MM.1S (cell line): ENCODE data around the gene TGFBR3.

Source experiments
- DNase-seq: peaks from one replicate; pipeline ENCODE4 v3.0.0-alpha.2; 2015
- H2AFZ ChIP-seq: fragments of 300-600 bp; sonication (generic); 2 replicates; pipeline ENCODE4 v1.6.0; 2016; ENCODE audit warnings: antibody characterized with exemption, low read length
- H3F3A ChIP-seq: fragments of 300-600 bp; sonication (generic); 2 replicates; pipeline ENCODE4 v1.6.1; 2016; ENCODE audit warnings: mild to moderate bottlenecking, antibody characterized with exemption, low read length, moderate library complexity, mixed read lengths; ENCODE audit not compliant: insufficient read depth
- H3K27ac ChIP-seq: fragments of 300-600 bp; sonication (generic); 2 replicates; pipeline ENCODE4 v1.5.1; 2016; ENCODE audit warnings: mild to moderate bottlenecking, low read length
- H3K27me3 ChIP-seq: fragments of 300-600 bp; sonication (generic); replicated peaks from 2 replicates; pipeline ENCODE4 v1.6.0; 2016; ENCODE audit warnings: low read length; ENCODE audit not compliant: insufficient read depth
- H3K36me3 ChIP-seq: fragments of 300-600 bp; sonication (generic); replicated peaks from 2 replicates; pipeline ENCODE4 v1.6.1; 2016; ENCODE audit warnings: mild to moderate bottlenecking, low read length, mixed read lengths; ENCODE audit not compliant: insufficient read depth
- H3K4me1 ChIP-seq: fragments of 300-600 bp; sonication (generic); 2 replicates; pipeline ENCODE4 v1.6.1; 2016; ENCODE audit warnings: low read length, mixed read lengths
- H3K4me2 ChIP-seq: fragments of 300-600 bp; sonication (generic); 2 replicates; pipeline ENCODE4 v1.6.0; 2016; ENCODE audit warnings: low read depth, low read length
- H3K4me3 ChIP-seq: fragments of 300-600 bp; sonication (generic); 2 replicates; pipeline ENCODE4 v1.5.1; 2016; ENCODE audit warnings: low read length, mixed read lengths
- H3K79me2 ChIP-seq: fragments of 300-600 bp; sonication (generic); 2 replicates; pipeline ENCODE4 v1.6.1; 2016; ENCODE audit warnings: mixed run types, low read length, mixed read lengths
- H3K9ac ChIP-seq: fragments of 300-600 bp; sonication (generic); 2 replicates; pipeline ENCODE4 v1.6.1; 2016; ENCODE audit warnings: low read length, mixed read lengths
- H3K9me2 ChIP-seq: fragments of 300-600 bp; sonication (generic); replicated peaks from 2 replicates; pipeline ENCODE4 v1.6.1; 2016; ENCODE audit warnings: mild to moderate bottlenecking, low read length, mixed read lengths; ENCODE audit not compliant: insufficient read depth
- H3K9me3 ChIP-seq: fragments of 300-600 bp; sonication (generic); replicated peaks from 2 replicates; pipeline ENCODE4 v1.6.1; 2016; ENCODE audit warnings: mild to moderate bottlenecking, low read length, mixed read lengths; ENCODE audit not compliant: insufficient read depth
- H4K20me1 ChIP-seq: fragments of 300-600 bp; sonication (generic); 2 replicates; pipeline ENCODE4 v1.6.1; 2016; ENCODE audit warnings: mild to moderate bottlenecking, low read length, moderate library complexity, mixed read lengths; ENCODE audit not compliant: insufficient read depth
- EZH2 ChIP-seq: fragments of 300-600 bp; sonication (generic); optimal IDR thresholded peaks from 2 replicates; pipeline ENCODE3; 2017; ENCODE audit warnings: low read depth, mild to moderate bottlenecking, antibody characterized with exemption, low read length, mixed read lengths
- EZH2phosphoT487 ChIP-seq: fragments of 300-600 bp; sonication (generic); IDR thresholded peaks from 2 replicates; pipeline ENCODE4 v1.6.1; 2018; ENCODE audit warnings: antibody characterized with exemption, low read length
- TF ChIP-seq, protein P1 (sequence below): fragments of 300-600 bp; sonication (generic); IDR thresholded peaks from 2 replicates; pipeline ENCODE4 v1.5.1; 2016; ENCODE audit warnings: antibody characterized with exemption, low read length, mixed read lengths

Gene TGFBR3

DNA sequence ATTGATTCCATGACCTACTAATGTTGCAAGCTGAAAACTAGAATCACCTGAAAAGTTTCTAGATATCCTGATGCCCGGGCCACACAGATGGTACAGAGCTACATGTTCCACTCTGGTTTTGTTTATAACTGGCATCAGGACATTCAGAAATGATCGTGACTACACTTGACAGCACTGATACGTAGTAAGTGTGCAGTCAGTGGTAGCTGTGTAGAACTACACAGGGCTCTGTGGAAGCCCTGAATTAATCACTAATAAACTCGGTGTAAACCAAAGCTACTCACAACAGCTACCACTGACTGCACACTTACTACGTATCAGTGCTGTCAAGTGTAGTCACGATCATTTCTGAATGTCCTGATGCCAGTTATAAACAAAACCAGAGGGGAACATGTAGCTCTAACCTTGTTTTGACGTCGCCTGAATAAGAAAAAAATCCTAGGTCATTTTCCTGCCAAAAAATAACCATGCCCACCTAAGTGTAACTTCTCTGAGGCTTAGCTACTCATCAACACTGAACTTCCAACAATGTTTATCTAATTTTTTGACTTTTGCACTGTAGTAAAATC, 149.7 kb downstream of the TGFBR3 start:
- no peaks in the 10 kb centered on the region for H3K27me3 ChIP-seq
- no peak for TF ChIP-seq EZH2
- H3K9me3 ChIP-seq, result no peaks in the 10 kb centered on the region
- no peak for DNase-seq
- H4K20me1 ChIP-seq, result no peaks in the 10 kb centered on the region
- H3K27ac ChIP-seq, result no peak overlapping the region
- no peaks in the 10 kb centered on the region for H3K9me2 ChIP-seq
- no peak overlapping the region for H2AFZ ChIP-seq
- H3K79me2 ChIP-seq, result no peaks in the 10 kb centered on the region
- no peak overlapping the region for H3K4me2 ChIP-seq
- H3K9ac ChIP-seq, result no peak overlapping the region
- peaks cover 11% of the 10 kb centered on the region for H3K4me1 ChIP-seq
- H3F3A ChIP-seq, result no peaks in the 10 kb centered on the region
- H3K4me3 ChIP-seq, result no peak overlapping the region
- no peaks in the 10 kb centered on the region for H3K36me3 ChIP-seq

DNA sequence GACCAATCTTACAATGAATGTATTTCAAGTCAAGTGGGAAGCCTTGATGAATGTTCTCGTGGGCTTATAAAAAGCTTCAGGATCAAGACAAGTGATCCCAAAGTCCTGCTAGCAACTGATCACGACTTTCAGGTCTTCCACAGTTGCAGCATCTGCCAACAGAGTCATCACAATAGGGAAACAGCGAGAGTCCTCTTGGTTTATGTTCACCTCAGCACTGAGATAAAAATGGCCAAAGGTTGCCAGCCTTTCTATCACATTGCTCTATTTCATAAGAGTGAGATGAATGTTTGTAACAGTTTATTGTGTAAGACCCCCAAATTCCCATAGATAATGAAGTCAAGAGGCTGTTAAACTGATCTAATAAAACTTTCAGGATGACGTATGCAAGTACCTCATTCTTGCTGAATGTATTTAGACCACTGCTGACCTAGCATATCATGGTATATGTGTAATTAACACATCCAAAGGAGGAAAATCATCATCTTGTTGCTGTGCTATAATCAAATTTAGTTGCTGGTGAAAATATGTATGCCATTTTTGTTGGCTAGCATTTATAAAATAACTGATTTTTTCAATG, 150.6 kb downstream of the TGFBR3 start:
- H3K4me1 ChIP-seq, result peaks cover 14% of the 10 kb centered on the region

DNA sequence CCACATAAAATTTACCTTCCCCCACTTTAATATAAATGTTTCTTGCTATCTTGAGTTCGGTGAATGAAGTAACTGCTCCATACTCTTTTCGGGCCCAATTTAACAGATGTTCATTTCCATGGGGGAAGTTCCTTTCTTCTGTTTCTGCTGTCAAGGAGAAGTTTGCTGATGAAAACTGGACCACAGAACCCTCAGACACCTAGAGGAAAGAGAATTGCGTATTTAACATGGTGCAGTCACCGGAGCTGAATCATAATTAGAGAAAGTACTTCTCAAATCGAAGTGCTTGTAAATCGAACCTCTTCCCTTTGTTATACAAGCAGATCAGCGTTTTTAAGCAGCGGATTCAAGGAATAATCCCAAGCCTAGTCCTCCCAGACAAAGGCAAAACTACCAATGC, 151.2 kb downstream of the TGFBR3 start:
- no peaks in the 10 kb centered on the region for H3K36me3 ChIP-seq
- no peaks in the 10 kb centered on the region for H4K20me1 ChIP-seq
- TF ChIP-seq EZH2, result no peak
- TF ChIP-seq EZH2phosphoT487, result no peak
- TF ChIP-seq, protein P1, sequence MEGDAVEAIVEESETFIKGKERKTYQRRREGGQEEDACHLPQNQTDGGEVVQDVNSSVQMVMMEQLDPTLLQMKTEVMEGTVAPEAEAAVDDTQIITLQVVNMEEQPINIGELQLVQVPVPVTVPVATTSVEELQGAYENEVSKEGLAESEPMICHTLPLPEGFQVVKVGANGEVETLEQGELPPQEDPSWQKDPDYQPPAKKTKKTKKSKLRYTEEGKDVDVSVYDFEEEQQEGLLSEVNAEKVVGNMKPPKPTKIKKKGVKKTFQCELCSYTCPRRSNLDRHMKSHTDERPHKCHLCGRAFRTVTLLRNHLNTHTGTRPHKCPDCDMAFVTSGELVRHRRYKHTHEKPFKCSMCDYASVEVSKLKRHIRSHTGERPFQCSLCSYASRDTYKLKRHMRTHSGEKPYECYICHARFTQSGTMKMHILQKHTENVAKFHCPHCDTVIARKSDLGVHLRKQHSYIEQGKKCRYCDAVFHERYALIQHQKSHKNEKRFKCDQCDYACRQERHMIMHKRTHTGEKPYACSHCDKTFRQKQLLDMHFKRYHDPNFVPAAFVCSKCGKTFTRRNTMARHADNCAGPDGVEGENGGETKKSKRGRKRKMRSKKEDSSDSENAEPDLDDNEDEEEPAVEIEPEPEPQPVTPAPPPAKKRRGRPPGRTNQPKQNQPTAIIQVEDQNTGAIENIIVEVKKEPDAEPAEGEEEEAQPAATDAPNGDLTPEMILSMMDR, result no peak
- no peaks in the 10 kb centered on the region for H3K79me2 ChIP-seq
- H2AFZ ChIP-seq, result no peak overlapping the region
- no peaks in the 10 kb centered on the region for H3K9me2 ChIP-seq
- no peak overlapping the region for H3K4me3 ChIP-seq
- no peak overlapping the region for H3K27ac ChIP-seq
- peaks cover 14% of the 10 kb centered on the region for H3K4me1 ChIP-seq
- H3K27me3 ChIP-seq, result no peaks in the 10 kb centered on the region
- no peak overlapping the region for H3K4me2 ChIP-seq
- no peak for DNase-seq
- no peaks in the 10 kb centered on the region for H3K9me3 ChIP-seq
- no peak overlapping the region for H3K9ac ChIP-seq
- no peaks in the 10 kb centered on the region for H3F3A ChIP-seq

More for the DNA sequence above, 150.6 kb downstream of the TGFBR3 start:
- Histone ChIP-seq H3K9me3 (no peaks in the 10 kb centered on the region), H3K79me2 (no peaks in the 10 kb centered on the region), H3K9me2 (no peaks in the 10 kb centered on the region), H3K27me3 (no peaks in the 10 kb centered on the region), H3K36me3 (no peaks in the 10 kb centered on the region), H2AFZ (no peak overlapping the region), H3F3A (no peaks in the 10 kb centered on the region), H4K20me1 (no peaks in the 10 kb centered on the region), H3K4me2 (no peak overlapping the region), H3K4me3 (no peak overlapping the region), H3K9ac (no peak overlapping the region), H3K27ac (no peak overlapping the region)
- TF ChIP-seq EZH2 (no peak), EZH2phosphoT487 (no peak)
- TF ChIP-seq, protein P1, result no peak
- no peak for DNase-seq

DNA sequence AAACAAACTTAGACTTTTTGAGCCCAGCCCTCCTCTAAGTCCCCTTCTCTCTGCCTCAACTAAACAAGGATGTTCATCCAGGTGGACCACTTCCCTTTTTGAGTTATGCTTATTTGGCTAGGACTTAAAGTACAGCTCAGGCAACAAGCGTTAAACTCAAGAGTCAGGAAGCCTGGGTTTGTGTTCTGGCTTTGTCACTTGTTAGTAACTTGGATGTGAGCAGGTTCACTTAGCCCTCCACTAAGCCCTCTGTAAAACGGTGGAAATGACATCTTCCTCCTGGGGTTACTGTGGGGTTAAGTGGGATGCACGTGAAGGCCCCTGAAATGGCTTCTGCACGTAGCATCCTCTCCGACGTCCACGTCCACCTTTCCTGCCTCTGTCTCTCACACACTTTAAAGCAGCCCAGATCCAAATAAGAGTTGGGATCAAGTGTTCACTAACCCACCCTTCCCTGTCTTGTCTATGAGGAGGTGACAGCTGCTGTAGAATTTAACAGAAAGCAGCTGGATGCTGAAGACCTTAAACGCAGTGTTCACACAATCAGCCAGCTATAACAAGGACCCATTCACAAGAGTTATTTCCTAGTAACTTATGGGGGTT, 152.7 kb downstream of the TGFBR3 start:
- no peak for TF ChIP-seq EZH2phosphoT487
- TF ChIP-seq, protein P1, result no peak
- no peak for TF ChIP-seq EZH2
- Histone ChIP-seq H3K9me3 (no peaks in the 10 kb centered on the region), H3K27ac (no peak overlapping the region), H2AFZ (no peak overlapping the region), H4K20me1 (no peaks in the 10 kb centered on the region), H3F3A (no peaks in the 10 kb centered on the region), H3K9ac (no peak overlapping the region), H3K4me1 (peaks cover 14% of the 10 kb centered on the region), H3K79me2 (no peaks in the 10 kb centered on the region), H3K4me2 (no peak overlapping the region), H3K4me3 (no peak overlapping the region), H3K27me3 (no peaks in the 10 kb centered on the region), H3K9me2 (no peaks in the 10 kb centered on the region), H3K36me3 (no peaks in the 10 kb centered on the region)
- DNase-seq, result no peak
